ENCODE measurements around the gene RAB39A. TPM values are rescaled to one million over a fixed set of nuclear protein-coding genes. Genes with fewer than 3 reads are reported as not detected.
"Not testable (repeated sequence)": the region's sequence is repeated elsewhere in the genome, so short reads cannot be mapped to it uniquely, and the experiment has no call there.

RAB39A gene
- total RNA-seq, 5 donors from 2014 or later (not counting 1 experiment from before 2014, with no cell fraction given) = 0.13 TPM; not detected in 4

- H3K9me3 ChIP-seq = no peaks in the 10 kb centered on the region
- Mint-ChIP-seq H3K9me3 (no peaks in the 10 kb centered on the region), H3K4me3 (no peak overlapping the region), H3K36me3 (no peaks in the 10 kb centered on the region), H3K27me3 (peaks cover 10 to 12% of the 10 kb centered on the region in 2 donors), H3K27ac (no peak overlapping the region), H3K4me1 (no peaks in the 10 kb centered on the region)
- no peak overlapping the region for H3K27ac ChIP-seq (ENCODE audit: low read length)
- H3K4me3 ChIP-seq (ENCODE audit: control insufficient read depth in 1 of 2, extremely low read depth in 1 of 2, low read length in 1 of 2) = no peak overlapping the region
- no peak for DNase-seq
- no peak for ATAC-seq (replicated peaks in 1 of 4)
- POLR2A ChIA-PET = no interaction called here
- 87% methylated on average over 4 of the region's 5 CpGs for WGBS (ENCODE audit: insufficient coverage)
- H3K4me1 ChIP-seq (ENCODE audit: control insufficient read depth in 1 of 2, extremely low read depth in 1 of 2, insufficient read depth in 2 of 2, low read length in 2 of 2) = no peaks in the 10 kb centered on the region
- H3K36me3 ChIP-seq (ENCODE audit: control insufficient read depth in 2 of 2, extremely low read depth in 1 of 2, insufficient read depth in 1 of 2, low read length in 1 of 2) = no peaks in the 10 kb centered on the region
- CTCF ChIA-PET = no interaction called here
- peaks cover 0 to 24% of the 10 kb centered on the region in 2 experiments for H3K27me3 ChIP-seq (replicated peaks in 1 of 2; ENCODE audit: control insufficient read depth in 2 of 2, extremely low read depth in 1 of 2, insufficient read depth in 2 of 2, low read length in 1 of 2)
Measured at GRCh38 chr11:107915229-107915628, 13.0 kb upstream of the RAB39A start.

DNA sequence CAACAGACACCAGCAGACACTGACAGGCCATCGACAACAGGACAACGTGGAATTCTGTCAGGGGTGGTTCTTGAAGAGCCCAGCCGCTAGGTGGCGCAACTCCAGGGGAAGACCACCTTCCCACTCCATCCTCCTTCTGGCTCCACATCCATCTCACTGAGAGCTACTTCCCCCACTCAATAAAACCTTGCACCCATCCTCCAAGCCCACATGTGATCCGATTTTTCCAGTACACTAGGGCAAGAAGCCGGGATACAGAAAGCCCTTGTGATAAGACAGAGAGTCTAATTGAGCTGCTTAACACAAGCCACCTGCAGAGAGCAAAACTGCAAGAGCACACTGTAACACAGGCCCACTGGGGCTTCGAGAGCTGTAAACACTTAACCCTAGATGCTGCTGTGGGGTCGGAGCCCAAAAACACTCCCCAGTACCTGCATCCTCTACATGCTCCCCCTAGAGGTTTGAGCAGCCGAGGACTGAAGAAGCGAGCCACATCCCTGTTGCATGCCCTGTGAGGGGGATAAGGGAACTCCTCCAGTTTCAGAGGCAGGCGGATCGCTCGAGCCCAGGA lies 11.5 kb upstream of the RAB39A start:
- no peaks in the 10 kb centered on the region for H3K4me1 ChIP-seq (ENCODE audit: control insufficient read depth in 1 of 2, extremely low read depth in 1 of 2, insufficient read depth in 2 of 2, low read length in 2 of 2)
- Mint-ChIP-seq H3K4me3 (no peak overlapping the region), H3K4me1 (no peaks in the 10 kb centered on the region), H3K27ac (no peak overlapping the region), H3K27me3 (peaks cover 8 to 9% of the 10 kb centered on the region in 2 donors), H3K36me3 (no peaks in the 10 kb centered on the region), H3K9me3 (no peaks in the 10 kb centered on the region)
- POLR2A ChIA-PET = no interaction called here
- H3K27me3 ChIP-seq (replicated peaks in 1 of 2; ENCODE audit: control insufficient read depth in 2 of 2, extremely low read depth in 1 of 2, insufficient read depth in 2 of 2, low read length in 1 of 2) = peaks cover 0 to 22% of the 10 kb centered on the region in 2 experiments
- no peak overlapping the region for H3K27ac ChIP-seq (ENCODE audit: low read length)
- no peak overlapping the region for H3K4me3 ChIP-seq (ENCODE audit: control insufficient read depth in 1 of 2, extremely low read depth in 1 of 2, low read length in 1 of 2)
- H3K9me3 ChIP-seq = no peaks in the 10 kb centered on the region
- CTCF ChIA-PET = interaction anchor here (0.6 kb wide), 3 partner anchors 10 to 347 kb away, joined by 3 to 4 read pairs (median 4); no protein-coding TSS in a partner anchor
- ATAC-seq (replicated peaks in 1 of 4) (no peak), DNase-seq (peak in 18 of 35 experiments; percentile 6 to 59 (median 16))
- no peaks in the 10 kb centered on the region for H3K36me3 ChIP-seq (ENCODE audit: control insufficient read depth in 2 of 2, extremely low read depth in 1 of 2, insufficient read depth in 1 of 2, low read length in 1 of 2)
- WGBS (ENCODE audit: insufficient coverage) = 33% methylated on average over 7 of the region's 13 CpGs

- no peak overlapping the region for H3K27ac Mint-ChIP-seq
- CTCF ChIA-PET = interaction anchor here in 1 of 2 donors (0.7 kb wide), 1 partner anchor 40 kb away, joined by 7 read pairs; no protein-coding TSS in a partner anchor
- Histone ChIP-seq H3K27ac (ENCODE audit: low read length) (no peak overlapping the region), H3K9me3 (no peaks in the 10 kb centered on the region), H3K27me3 (replicated peaks in 1 of 2; ENCODE audit: control insufficient read depth in 2 of 2, extremely low read depth in 1 of 2, insufficient read depth in 2 of 2, low read length in 1 of 2) (peaks cover 0 to 25% of the 10 kb centered on the region in 2 experiments), H3K4me3 (ENCODE audit: control insufficient read depth in 1 of 2, extremely low read depth in 1 of 2, low read length in 1 of 2) (no peak overlapping the region), H3K36me3 (ENCODE audit: control insufficient read depth in 2 of 2, extremely low read depth in 1 of 2, insufficient read depth in 1 of 2, low read length in 1 of 2) (no peaks in the 10 kb centered on the region), H3K4me1 (ENCODE audit: control insufficient read depth in 1 of 2, extremely low read depth in 1 of 2, insufficient read depth in 2 of 2, low read length in 2 of 2) (no peaks in the 10 kb centered on the region)
- POLR2A ChIA-PET = no interaction called here
- no peak overlapping the region for H3K4me3 Mint-ChIP-seq
- H3K9me3 Mint-ChIP-seq = no peaks in the 10 kb centered on the region
- WGBS (ENCODE audit: insufficient coverage) = no CpG with 5 or more reads among the region's 1 CpG
- peaks cover 37 to 39% of the 10 kb centered on the region in 2 donors for H3K27me3 Mint-ChIP-seq
- no peaks in the 10 kb centered on the region for H3K36me3 Mint-ChIP-seq
- ATAC-seq (replicated peaks in 1 of 4) (no peak), DNase-seq (no peak)
- H3K4me1 Mint-ChIP-seq = peaks cover 0 to 4% (median 0%) of the 10 kb centered on the region in 3 donors
Measured at GRCh38 chr11:107921997-107922396, 6.3 kb upstream of the RAB39A start.

- H3K4me1 Mint-ChIP-seq; H3K9me3 Mint-ChIP-seq; H3K4me3 Mint-ChIP-seq; H3K36me3 ChIP-seq (ENCODE audit: control insufficient read depth in 2 of 2, extremely low read depth in 1 of 2, insufficient read depth in 1 of 2, low read length in 1 of 2); H3K27ac ChIP-seq (ENCODE audit: low read length); DNase-seq; ATAC-seq (replicated peaks in 1 of 4); CTCF ChIA-PET; H3K9me3 ChIP-seq; H3K27ac Mint-ChIP-seq; POLR2A ChIA-PET; H3K4me3 ChIP-seq (ENCODE audit: control insufficient read depth in 1 of 2, extremely low read depth in 1 of 2, low read length in 1 of 2); H3K36me3 Mint-ChIP-seq: not testable (repeated sequence)
- 10% methylated on average over 1 of the region's 1 CpG for WGBS (ENCODE audit: insufficient coverage)
- H3K27me3 ChIP-seq (replicated peaks in 1 of 2; ENCODE audit: control insufficient read depth in 2 of 2, extremely low read depth in 1 of 2, insufficient read depth in 2 of 2, low read length in 1 of 2) = peaks cover 5 to 36% of the 10 kb centered on the region in 2 experiments
- peaks cover 4 to 12% of the 10 kb centered on the region in 2 experiments for H3K4me1 ChIP-seq (ENCODE audit: control insufficient read depth in 1 of 2, extremely low read depth in 1 of 2, insufficient read depth in 2 of 2, low read length in 2 of 2)
- H3K27me3 Mint-ChIP-seq = peaks cover 40 to 44% of the 10 kb centered on the region in 2 donors
Measured at GRCh38 chr11:107923519-107923918, 4.7 kb upstream of the RAB39A start.

GRCh38 chr11:107924306-107924705 lies 3.9 kb upstream of the RAB39A start:
- DNase-seq (no peak), ATAC-seq (replicated peaks in 1 of 4) (no peak)
- no peak overlapping the region for H3K4me3 ChIP-seq (ENCODE audit: control insufficient read depth in 1 of 2, extremely low read depth in 1 of 2, low read length in 1 of 2)
- H3K36me3 ChIP-seq (ENCODE audit: control insufficient read depth in 2 of 2, extremely low read depth in 1 of 2, insufficient read depth in 1 of 2, low read length in 1 of 2) = no peaks in the 10 kb centered on the region
- WGBS (ENCODE audit: insufficient coverage) = no CpG with 5 or more reads among the region's 2 CpGs
- H3K27ac ChIP-seq (ENCODE audit: low read length) = no peak overlapping the region
- CTCF ChIA-PET = interaction anchor here in 1 of 2 donors (0.7 kb wide), 2 partner anchors 321 to 377 kb away, joined by 3 to 5 read pairs; no protein-coding TSS in a partner anchor
- peaks cover 7 to 15% (median 9%) of the 10 kb centered on the region in 3 donors for H3K4me1 Mint-ChIP-seq
- H3K27ac Mint-ChIP-seq = no peak overlapping the region
- peaks cover 37 to 47% of the 10 kb centered on the region in 2 donors for H3K27me3 Mint-ChIP-seq
- H3K36me3 Mint-ChIP-seq = no peaks in the 10 kb centered on the region
- no peaks in the 10 kb centered on the region for H3K9me3 Mint-ChIP-seq
- POLR2A ChIA-PET = interaction anchor here in 1 of 2 donors (0.6 kb wide), 1 partner anchor 470 kb away, joined by 3 read pairs; no protein-coding TSS in a partner anchor
- H3K27me3 ChIP-seq (replicated peaks in 1 of 2; ENCODE audit: control insufficient read depth in 2 of 2, extremely low read depth in 1 of 2, insufficient read depth in 2 of 2, low read length in 1 of 2) = peaks cover 7 to 40% of the 10 kb centered on the region in 2 experiments
- no peak overlapping the region for H3K4me3 Mint-ChIP-seq
- peaks cover 4 to 17% of the 10 kb centered on the region in 2 experiments for H3K4me1 ChIP-seq (ENCODE audit: control insufficient read depth in 1 of 2, extremely low read depth in 1 of 2, insufficient read depth in 2 of 2, low read length in 2 of 2)
- H3K9me3 ChIP-seq = no peaks in the 10 kb centered on the region

DNA sequence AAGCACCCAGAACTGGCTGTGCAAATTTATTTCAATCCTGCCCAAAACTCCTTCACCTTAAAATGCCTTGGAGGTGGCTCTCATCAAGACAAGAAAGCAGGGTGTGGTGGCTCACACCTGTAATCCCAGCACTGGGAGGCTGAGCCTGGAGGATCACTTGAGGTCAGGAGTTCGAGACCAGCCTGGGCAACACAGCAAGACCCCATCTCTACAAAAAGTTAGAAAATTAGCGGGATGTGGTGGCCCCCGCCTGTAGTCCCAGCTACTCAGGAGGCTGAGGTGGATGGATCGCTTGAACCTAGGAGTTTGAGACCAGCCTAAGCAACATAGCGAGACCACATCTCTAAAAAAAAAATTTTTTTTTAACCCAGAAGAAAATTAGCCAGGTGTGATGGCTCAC lies 689 bp upstream of the RAB39A start:
- H3K36me3 ChIP-seq (ENCODE audit: control insufficient read depth in 2 of 2, extremely low read depth in 1 of 2, insufficient read depth in 1 of 2, low read length in 1 of 2) = no peaks in the 10 kb centered on the region
- no peaks in the 10 kb centered on the region for H3K9me3 ChIP-seq
- Mint-ChIP-seq H3K27ac (no peak overlapping the region), H3K4me1 (peaks cover 12 to 20% (median 12%) of the 10 kb centered on the region in 3 donors), H3K4me3 (peak overlapping the region; percentile 52 to 89 (median 55)), H3K36me3 (no peaks in the 10 kb centered on the region), H3K27me3 (peaks cover 43 to 55% of the 10 kb centered on the region in 2 donors), H3K9me3 (peaks cover 0 to 5% (median 0%) of the 10 kb centered on the region in 3 donors)
- CTCF ChIA-PET = no interaction called here
- H3K4me3 ChIP-seq (ENCODE audit: control insufficient read depth in 1 of 2, extremely low read depth in 1 of 2, low read length in 1 of 2) = peak overlapping the region; percentile 27 to 38
- WGBS (ENCODE audit: insufficient coverage) = 100% methylated on average over 2 of the region's 5 CpGs
- peaks cover 4 to 17% of the 10 kb centered on the region in 2 experiments for H3K4me1 ChIP-seq (ENCODE audit: control insufficient read depth in 1 of 2, extremely low read depth in 1 of 2, insufficient read depth in 2 of 2, low read length in 2 of 2)
- POLR2A ChIA-PET = no interaction called here
- no peak for DNase-seq
- peaks cover 7 to 41% of the 10 kb centered on the region in 2 experiments for H3K27me3 ChIP-seq (replicated peaks in 1 of 2; ENCODE audit: control insufficient read depth in 2 of 2, extremely low read depth in 1 of 2, insufficient read depth in 2 of 2, low read length in 1 of 2)
- no peak overlapping the region for H3K27ac ChIP-seq (ENCODE audit: low read length)
- no peak for ATAC-seq (replicated peaks in 1 of 4)

Measured in T-cell (primary cell).